NCI-H510A treated with DMSO at 0.1 percent for 48 hours (cell line): ENCODE data around the gene ALX4.

Experiments used
- DNase-seq: peaks from one replicate; lab custom pipeline; 2025; lab: John Stamatoyannopoulos, UW

ALX4 gene

DNA sequence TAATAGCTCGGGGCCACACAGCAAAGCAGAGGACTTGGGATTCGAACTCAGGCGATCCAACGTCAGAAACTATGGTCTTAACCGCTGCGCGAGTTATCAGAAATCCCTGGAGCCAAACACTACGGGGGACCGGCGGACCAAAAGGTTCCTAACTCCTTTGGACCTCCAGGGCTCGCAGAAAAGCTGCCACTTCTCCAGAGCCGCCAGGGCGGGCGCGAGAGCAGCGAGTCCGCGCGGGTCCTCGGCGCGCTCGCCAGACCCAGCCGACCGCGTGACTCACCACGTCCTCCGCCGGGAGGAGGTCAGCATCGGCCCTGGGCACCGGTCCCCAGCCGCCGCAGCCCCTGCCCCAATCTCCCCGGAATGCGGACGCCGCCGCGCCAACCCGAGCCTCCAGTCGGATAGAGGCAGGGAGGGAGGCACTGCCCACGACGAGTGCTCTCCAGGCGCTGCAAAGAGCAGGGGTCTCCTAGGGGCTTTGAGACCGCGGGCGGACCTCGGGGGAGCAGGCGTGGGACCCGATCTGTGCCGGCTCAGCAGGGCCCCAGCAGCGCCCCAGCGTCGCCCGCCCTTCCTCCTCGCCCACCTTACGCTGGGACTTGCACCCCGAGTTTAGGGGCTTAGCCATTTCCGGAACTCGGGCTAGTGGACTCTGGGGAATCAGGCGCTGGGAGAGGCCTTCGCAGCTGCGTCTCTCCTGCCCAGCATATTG is 6.2 kb upstream of the ALX4 start:
- no peak for DNase-seq

DNA sequence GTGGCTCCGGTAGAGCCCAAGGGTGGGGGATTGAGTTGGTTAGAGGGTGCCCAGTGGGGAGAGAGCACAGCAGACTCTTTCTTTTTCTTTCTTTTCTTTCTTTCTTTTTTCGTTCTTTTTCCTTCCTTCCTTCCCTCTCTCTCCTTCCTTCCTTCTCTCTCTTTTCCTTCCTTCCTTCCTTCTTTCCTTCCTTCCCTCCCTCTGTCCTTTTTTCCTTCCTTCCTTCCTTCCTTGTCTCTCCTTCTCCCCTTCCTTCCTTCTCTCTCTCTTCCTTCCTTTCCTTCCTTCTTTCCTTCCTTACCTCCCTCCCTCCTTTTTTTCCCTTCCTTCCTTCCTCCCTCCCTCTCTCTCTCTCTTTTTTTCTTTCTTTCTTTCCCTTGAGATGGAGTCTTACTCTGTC is 4.8 kb upstream of the ALX4 start:
- DNase-seq = no peak

DNA sequence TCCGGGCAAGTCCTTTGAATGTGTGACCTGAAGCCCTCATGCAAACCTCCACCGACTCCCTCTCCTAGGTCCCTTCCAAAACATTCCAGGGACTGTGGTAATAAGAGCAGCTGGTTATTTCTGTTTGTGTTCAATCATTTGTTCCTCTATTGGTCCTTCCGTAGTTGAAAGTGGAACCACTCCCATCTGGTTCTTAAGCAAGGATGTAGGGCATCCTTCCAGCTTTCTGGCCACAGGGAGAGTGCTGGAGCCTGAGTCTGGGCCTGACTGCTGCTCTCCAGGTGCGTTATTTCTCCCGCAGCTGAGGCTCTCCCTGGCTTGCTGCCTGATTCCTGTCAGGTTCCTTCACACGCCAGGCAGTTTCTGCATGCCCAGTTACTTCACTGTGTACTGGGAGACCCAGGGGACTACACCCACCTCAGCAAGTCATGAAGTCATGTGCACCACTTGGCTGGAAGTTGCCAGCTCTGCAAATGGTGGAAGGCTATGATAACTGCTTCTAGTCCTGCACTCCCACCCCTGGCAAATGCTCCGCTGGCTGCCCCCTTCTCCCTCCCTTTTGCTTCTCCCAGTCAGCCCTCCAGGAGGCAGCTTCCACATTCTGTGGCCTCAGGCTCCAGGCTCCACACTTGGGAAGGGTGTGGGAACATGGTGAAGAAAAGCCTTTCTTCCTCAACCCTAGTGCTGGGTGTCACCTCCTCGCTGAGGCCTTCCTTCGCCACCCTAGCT is 4.0 kb upstream of the ALX4 start:
- no peak for DNase-seq

DNA sequence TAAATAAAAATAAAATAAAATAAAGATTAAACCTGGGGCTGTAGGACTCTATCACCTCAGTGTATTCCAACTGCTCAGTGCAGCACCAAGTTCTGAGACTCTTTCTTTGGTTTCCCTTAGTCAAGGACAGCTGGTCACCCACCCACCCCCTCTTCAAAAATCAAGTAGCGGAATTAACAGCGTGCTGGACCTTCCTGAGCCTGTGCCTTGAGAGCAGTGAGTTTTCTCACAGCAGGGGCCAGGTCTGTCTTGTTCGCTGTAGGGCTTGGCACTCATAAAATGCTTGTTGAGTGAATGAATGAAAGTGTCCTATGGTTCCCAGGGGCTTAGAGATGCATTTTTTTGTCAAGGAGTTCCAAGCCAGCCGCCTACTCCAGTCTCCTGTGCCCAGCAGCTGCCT is 2.9 kb upstream of the ALX4 start:
- DNase-seq = no peak

DNA sequence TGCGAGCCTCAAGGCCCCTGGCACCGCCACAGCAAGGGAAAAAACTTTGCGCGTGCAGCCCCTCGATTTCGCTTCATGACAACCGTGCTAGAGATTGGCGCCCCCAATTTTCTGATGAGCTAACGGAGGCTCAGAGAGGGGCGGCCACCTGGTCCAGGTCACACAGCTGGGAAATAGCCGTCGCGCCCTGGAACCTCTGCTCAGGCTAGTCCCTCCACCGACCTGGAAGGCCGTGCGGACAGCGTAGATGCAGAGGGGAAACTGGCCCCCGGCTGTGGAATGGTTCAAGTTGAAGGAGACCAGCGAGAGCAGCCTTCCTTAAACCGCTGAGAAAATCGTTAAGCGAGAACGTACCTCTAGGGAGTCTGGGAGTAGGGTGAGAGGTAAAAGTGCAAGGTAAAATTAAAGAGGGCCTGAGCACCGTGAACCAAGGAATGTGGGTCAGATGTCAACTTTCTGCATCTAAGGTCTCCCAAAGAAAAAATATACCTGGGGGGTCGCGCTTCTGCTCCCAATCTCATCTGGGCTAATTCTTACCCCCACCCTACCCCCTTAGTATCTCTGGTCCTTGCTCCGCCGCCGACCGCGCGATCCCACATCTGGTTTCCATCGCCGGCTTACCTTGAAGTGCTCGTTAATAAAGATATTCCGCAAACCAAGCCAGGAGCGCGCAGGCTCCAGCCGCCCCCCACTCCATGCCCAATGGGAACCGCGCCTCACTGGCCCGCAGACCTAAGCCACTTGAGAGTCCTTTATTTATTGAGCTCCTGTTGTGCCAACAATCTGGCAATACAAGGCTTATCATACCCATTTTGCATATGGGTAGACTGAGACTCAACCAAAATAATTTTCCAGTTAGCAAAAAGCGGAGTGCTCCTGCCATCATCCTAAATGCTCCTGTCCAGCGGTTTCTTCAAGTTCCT is 1.7 kb upstream of the ALX4 start:
- DNase-seq = no peak

DNA sequence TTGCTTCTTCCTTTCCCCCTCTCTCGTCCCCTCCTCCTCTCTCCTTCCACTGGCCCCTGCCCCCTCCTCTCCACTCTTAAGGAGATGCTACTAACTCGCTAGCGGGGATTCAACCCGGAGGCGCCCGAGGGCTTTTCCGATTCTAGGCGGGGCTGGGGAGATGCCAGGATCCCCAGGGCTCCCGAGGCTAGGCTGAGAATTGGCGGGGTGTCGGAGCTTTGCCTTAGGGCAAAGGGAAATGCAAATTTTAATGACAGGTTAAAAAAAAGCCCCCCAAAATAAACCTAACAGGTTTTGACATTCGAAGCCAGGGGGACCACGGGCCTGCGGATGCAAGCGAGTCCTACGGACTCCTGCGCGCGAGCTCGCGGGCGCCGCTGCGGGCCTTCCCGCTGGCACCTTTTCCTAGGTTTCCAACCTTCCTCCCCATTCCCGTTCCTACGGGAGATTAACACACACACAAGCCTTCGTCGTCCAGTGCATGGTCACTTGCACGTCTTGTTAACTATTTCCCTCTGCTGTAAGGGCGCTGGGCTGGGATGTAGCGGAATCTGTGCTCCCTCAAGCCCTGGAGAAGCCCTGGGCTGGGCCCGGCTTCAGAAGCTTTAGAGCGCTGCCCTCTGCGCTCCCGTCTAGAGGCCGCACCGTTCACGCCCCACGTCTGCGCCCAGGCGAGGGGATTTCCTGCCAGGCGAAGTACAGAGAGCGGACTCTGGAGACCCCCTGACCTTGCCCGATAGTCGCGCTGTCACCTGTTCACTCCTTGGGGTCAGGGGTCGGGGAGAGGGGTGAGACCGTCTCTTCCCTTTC is 729 bp upstream of the ALX4 start:
- no peak for DNase-seq

DNA sequence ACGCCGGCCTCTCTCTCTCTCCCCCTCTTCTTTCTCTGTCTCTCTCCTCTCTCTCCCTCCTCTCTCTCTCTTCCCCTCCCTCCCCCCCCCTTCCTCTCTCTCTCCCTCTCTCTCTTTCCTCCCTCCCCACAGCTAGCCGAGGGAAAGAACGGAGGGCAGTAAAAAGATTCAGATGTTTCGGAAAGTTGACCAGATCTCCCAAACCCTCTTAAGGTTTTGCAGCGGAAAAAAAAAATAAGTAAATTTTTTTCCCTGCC is 195 bp upstream of the ALX4 start:
- no peak for DNase-seq

DNA sequence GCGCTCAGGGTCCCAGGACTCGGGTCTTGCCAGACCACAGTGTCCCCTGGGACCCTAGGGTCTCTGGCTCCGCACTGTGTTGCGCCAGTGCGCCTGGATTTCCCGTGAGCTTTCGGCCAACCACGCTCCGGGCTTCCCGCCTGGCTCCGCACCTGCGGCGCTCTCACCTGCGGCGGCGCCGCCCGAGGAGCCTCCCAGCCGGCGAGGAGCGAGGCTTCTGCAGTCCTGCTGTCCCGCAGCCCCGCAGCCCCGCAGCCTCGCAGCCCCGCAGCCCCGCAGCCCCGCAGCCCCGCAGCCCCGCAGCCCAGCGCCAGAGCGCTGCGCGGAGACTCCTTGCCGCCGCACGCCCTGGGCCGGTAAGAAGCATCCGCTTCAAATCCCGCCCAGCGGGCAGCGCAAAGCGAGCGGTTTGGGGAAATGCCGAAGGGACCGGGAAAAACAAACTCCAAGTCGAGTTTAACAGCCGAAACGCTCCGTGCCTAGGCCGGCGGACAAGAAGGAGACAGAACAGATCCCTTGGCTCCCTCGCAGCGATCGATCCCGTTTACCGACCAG is 939 bp downstream of the ALX4 start:
- DNase-seq = no peak

DNA sequence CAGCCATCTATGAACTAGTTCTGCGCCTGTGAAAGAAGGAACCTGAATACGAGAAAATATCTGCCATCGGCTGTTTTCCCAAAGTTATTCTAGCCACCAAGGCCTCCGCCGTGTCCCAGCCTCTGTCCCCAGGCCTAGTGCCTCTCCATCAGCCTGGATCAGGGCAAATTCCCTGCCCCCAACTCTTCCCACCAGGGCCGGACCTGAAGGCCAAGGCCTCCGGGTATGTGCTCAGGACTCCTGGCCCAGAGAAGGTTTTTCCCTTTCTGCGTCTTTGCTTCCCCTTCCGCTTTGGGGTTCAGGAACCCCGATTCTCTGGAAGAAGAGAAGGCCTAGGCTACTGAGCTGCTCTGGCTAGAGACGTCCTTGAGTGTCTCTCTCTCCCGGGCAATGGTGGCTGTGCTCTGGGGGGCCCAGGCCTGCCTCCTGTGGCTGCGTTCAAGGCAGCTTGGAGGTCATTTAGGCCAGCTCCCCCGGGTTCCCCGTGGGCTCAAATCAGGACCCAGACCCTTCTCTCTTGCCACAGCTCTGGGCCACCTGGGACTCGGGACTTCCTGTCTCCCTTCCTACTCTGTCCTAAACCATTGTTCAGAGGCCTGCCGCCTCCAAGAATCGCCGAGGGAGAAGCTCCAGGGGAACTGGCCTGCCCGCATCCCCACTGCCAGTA is 1.6 kb downstream of the ALX4 start:
- no peak for DNase-seq

DNA sequence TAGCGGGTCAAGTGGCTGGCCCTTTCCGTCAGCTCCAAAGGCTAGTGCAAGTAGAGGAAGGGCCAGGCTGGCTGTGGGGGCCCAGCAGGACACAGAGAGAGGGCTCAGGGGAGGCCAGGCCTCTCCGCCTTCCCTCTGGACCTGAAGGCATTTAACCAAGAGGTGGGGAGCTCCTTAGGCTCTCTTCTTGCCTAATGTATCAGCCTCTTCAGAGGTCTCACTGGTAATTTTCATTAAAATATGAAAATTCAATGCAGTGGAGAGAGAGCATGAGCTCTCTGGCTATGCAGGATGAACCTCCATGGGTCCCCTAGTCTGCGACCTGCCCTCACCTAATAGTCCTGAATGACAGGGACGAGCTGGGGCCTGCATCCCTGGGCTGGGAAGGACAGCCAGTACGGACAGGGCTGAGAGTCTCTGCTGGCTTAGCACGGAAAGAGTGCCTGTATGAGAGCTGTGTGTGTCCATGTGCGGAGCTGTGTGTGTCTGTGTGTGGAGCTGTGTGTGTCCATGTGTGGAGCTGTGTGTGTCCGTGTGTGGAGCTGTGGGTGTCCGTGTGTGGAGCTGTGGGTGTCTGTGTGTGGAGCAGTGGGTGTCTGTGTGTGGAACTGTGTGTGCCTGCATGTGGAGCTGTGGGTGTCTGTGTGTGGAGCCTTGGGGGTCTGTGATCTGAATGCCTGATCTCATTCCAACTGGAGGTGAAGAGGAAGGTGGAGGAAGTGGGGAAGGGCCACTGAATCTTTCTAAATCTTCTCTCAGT is 2.4 kb downstream of the ALX4 start:
- no peak for DNase-seq

DNA sequence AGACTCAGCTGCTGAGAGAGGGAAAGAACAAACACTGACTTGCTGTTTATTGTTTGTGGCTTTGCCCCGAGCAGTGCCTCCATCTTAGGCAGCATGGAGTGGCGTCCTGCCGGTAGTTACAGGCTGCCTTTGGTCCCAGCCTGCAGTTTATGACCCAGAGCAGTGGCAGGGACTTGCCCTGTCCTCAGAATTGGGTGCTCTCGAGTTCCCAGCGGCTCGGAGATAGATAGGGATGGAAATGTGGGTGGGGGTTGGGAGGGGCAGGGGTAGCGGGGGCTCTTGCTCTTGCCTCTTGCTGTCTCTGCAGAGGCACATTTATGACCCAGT is 3.1 kb downstream of the ALX4 start:
- DNase-seq = no peak

DNA sequence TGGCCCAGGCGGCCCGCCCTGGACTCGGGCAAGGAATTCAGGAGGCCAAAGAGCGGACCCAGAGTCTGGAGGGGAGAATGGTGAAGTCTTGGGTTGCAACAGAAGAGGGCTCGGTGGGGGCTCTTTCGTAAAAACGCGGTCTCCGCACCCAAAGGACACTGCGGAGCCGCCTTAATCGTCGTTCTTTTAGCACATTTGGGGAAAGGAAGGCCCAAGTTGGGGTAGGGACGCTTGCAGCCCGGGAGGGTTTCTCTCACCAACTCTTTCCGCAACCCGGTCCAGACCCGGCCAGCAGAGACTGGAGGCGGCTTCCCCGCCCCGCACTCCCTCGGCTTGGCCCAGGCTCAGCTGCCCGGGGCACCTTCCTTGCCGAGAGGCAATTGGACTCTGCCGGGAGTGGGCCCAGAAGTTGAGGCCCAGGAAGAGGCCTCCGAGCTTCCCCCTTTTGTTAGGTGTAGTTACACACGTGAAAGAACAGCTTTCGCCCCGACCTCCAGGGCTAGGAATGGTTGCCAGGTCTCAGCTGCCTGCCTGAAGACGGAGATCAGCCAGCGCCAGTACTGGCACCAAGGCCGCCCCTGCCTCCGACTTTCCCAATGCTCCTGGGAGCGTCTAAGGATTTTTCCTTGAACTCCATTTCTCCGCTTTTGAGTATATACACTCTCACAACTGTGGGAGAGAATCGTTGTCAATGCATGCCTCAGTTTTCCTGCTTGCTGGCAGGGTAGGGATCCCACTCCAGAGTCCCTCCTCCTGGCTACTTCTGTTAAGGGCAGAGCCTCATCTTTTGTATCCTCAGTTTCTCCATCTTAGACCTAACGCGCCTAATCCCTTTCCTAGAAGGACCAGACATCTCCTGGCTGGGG is 3.7 kb downstream of the ALX4 start:
- no peak for DNase-seq

DNA sequence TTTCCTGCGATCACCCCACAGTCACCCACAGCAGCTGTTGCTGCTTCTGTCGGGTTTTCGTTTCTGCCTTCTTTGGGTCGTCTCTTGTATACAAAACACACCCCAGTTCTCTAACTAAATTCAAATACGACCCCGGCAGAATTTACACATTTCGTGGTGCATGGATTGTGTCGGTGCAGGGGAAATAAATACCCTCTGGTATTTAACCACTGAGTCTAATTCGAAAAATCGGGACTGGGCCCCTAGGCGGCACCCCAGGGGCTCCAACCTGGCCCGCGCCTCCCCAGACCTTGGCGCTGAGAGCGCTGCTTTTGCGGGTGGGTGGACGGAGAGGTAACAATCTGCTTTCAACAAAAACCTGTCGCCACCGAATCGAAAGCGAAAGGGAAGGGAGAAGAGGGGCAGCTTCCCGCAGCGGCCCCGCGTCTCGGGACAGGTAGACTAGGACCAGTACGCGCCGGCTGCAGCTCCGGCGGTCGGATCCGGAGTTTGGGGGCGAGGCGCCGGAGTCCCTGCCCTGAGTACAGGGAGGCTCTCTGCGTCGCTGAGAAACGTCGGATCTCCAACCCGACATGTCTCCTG is 4.4 kb downstream of the ALX4 start:
- no peak for DNase-seq

DNA sequence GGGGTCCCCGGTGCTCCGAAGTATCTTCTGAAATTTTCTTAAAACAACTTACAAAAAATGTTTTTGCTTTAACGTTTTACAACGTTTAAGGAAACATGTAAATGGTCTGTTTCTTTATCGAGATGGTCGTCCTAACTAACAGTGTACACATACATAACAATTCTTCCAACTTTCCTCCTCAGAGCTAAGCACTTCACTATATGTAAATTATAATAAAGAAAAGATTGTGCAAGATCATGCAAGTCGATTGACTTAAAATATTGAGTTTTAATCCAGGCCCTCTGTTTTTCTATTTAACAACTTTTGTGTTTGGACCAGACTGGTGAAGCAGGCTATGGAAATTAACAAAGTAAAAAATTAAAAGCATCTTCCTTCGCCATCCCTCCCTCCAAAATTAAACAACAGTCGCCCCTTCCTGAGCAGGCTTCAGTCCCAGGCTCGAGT is 4.9 kb downstream of the ALX4 start:
- no peak for DNase-seq

DNA sequence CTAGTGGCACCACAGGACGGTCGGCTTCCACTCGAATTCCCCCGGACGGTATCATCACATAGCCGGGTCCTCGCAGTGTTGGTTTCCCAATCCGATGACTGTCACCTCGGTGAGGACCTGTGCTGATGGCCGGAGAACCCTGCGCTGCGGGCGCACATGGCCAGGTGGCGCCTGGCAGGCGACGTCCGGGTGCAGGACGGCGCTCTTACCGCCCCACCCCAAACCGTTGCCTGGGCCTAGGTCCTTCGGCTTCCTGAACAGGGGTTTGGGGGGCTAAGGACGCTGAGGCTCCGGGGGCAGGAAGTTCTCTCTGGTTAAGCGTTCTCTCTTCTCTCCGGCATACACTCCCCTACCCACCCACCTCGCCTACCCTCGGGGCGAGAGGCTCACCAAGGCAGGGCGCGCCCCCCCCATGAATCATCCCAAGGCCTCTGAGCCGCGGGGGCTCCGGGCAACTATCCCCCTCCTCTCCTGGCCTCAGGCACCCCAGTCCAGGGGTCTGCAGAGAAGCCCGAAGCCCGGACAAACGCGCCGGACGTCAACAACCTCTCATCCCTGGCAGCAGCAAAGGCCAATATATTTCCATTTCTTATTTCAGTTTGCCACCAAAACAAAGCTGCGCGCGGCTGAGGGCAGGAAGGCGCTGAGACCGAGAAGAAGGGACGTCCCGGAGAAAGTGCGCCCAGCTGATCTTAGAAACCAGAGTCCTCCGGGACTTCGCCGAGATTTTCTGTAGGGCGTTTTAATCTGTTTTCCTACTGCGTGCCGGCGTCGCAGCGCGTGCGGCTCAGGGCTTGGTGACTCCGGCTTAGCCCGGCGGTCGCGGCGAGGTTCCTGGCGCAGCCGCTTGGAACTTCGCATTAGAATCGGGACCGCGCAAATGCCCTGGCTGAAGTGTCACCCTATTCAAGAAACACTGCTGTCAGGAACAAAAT is 5.6 kb downstream of the ALX4 start:
- no peak for DNase-seq

DNA sequence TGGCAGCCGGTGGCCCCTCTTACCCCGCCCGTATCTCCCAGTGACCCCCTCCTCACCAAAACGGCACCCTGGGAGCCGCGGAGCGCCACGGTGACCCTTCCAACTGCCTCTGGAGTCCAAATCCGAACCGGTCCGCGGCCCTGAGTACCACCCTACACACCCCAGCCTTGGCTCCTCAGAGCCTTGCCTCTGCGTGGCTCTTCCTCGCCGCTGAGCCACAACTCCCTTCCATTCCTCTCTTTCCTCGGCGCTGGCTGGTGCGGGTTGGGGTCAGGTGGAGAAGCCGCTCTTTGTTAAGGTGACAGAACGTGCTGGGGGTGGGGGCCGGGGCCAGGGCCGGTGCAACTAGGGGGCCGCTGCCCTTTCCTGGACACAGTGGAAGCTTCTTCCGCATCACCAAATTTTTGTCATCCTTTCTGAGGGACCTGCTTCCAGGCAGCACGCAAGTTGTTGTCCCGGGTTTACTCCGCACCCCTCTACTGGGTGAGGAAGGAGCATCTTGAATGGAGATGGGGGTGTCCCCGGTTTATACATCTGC is 6.5 kb downstream of the ALX4 start:
- DNase-seq = no peak

DNA sequence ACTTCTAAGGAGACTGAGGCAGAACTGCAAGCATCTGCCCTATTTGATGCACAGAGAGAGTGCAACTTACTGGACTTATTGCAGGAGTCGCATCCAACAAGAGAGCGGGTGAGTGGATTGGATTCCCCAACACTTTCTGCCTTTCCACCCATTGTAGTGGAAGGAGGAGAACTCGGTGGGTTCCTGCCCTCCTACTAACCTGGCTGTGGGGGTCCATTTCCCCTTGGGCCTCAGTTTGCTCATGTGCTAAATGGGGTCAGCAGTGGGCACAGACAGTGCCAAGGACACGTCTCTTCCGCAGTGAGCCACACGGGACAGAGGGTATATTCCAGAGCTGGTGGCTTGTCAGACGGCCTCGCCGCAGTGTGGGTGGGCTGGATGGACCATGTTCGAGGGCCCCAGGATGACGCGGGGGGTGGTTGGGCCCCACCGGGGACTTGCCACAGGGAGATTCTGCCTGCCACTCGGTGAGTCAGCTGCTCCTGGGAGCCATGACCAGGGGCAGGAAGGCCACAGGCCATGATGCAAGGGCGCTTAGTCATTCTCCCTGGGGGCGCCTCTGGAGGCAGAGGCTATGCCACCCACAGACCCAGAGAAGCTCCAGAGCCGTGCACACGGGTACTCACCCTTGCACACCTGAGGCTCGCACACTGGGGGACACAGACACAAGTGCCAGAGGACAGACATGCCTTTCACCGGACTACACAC is 8.2 kb downstream of the ALX4 start:
- DNase-seq = no peak
